GM12872 (cell line): Measurements from ENCODE around the gene MOSPD3.

Source experiments
- CTCF ChIP-seq: IDR thresholded peaks from 3 replicates; pipeline ENCODE4 v1.5.1; 2011; ENCODE audit warnings: low read depth, mild to moderate bottlenecking, low read length, moderate library complexity; ENCODE audit not compliant: insufficient read depth

Gene MOSPD3

GRCh38 chr7:100572949-100573675 lies 39.2 kb upstream of the MOSPD3 start:
- no peak for TF ChIP-seq CTCF

DNA sequence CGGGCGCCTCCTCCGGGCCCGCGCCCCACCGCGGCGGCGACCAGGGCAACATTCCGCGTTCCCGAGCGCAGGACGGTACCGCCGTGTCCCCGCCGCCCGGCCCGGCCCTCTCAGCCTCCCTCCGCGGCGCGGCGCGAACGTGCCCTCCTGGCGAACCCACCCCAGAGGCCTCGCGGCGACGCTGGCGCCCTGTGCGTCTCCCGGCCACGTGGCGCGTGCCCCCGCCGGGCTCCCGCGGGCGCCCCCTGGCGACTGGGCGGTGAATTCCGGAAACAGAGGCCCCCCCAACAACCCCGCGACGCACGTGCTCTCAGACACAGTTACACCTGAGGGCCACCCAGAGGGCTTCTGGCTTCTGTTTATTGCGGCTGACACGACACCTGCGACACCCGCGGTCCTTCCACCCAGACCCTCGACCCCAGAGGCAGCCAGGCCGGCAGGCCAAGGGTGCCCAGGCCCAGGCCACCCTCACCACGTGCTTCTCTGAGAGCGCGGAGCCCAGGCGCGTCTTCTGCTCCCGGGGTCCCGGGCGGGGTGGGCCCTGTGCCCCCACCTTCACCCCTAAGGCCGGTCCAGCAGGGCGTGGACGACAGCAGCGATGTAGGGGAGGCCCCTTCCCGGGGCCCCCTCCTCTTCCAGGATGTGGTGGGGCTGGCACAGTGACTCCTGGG lies 38.5 kb upstream of the MOSPD3 start, which contains the start of gene SAP25:
TSS of gene SAP25 (minus strand) at position 210 of the 671 bp plus-strand sequence. CDS start at position 52, 158 bp downstream.
- no peak for TF ChIP-seq CTCF

DNA sequence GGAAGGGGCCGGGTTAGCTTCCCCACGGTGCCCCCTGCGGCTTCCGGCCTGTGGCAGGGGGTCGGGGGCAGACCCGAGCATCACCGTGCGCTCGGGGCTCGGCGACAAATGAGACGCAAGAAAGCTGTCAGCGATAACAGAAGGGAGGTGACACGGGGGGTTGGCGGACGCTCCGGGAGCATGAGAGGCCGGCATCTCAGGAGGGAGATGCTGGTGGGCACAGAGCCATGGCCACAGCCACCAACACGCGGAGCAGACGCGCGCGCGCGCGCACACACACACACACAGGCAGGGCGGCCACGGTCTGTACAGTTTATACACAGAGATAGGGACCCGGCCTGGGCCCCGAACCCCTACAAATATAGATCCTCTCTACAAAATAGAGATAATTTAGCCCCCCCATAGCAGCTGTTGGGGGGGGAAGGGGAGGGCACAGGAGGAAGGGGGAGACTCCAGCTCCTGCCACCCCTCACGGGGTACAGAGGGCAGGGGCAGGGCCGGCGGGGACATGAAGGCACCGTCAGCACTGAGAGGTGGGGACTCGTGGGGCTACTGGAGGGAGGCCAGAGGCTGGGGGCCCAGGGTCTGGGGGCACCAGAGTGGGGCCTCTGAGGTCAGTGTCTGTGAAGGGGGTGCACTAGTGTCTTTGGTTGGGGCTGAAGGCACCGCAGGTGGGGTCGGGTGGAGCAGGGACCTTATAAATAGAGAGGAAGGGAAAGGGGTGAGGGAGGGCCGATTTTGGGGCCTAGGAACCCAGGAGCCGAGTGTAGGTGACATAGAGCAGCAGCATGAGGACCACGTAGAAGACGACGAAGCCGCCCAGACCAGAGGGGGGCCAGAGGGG lies 37.8 kb upstream of the MOSPD3 start:
- no peak for TF ChIP-seq CTCF

GRCh38 chr7:100575206-100575631 lies 37.1 kb upstream of the MOSPD3 start:
- TF ChIP-seq CTCF: no peak

DNA sequence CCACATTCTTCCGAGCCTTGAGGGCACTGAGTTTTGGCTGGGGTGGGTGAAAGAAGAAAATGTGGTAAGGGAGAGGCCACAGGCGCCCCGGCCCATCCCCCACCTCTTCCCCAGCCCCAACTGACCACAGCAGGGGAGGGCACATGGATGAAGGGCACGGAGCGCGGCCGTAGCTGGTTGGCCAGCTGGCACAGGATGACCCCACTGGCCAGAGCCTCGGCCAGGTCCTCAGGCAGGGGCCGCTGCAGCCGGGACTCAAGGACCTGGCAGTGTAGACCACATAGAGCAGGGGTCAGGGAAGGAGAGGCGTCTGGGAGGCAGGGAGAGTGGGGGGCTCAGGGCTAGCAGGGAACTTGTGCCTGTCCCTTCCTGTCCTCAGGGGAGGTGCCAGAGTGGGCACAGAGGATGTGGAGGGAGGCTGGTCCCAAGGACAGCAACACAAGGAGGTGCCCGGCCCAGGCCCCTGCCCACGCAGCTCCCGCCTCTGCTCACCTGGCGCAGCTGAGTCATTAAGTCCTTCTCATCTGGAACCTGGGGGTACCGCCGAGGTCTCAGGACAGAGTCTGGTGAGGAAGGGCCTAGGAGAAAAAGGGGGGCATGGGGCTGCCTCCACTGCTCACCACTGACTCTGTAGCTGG lies 36.5 kb upstream of the MOSPD3 start:
- no peak for TF ChIP-seq CTCF

- TF ChIP-seq CTCF: no peak
These were observed 35.9 kb upstream of the MOSPD3 start for GRCh38 chr7:100576384-100576993.

DNA sequence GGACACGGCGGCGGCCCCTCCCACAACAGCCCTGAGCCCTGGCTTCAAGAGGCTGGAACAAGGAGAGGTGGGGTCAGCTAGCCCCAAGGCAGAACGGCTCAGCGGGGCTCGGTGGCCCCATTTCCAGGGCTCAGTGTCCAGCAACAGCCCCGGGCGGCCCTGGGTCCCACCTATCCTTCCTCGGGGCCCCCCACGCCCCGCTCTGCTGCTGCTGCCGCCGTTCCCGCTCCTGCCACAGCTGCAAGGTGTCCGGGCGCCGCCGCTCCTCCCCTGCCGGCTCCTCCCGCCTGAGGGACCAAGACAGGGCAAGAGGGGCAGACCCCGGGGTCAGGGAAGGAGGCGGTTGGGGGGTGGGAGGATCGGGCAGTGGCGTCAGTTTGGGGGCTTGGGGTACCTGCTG lies 35.2 kb upstream of the MOSPD3 start:
- TF ChIP-seq CTCF: no peak
